ENCODE measurements around the gene FAM83E. TPM values are rescaled to one million over a fixed set of nuclear protein-coding genes. Genes with fewer than 3 reads are reported as not detected.
"Not testable (repeated sequence)": the region's sequence is repeated elsewhere in the genome, so short reads cannot be mapped to it uniquely, and the experiment has no call there.

The FAM83E gene
- not detected for total RNA-seq
- long read RNA-seq = 0 reads

GRCh38 chr19:48614436-48615230 lies at the start of gene FAM83E:
FAM83E (minus strand) TSS chr19:48615076; CDS start chr19:48613372, 1,704 bp downstream.
- intact Hi-C loops (cut with DNase I) = no loop called here
- DNase-seq (ENCODE audit: low spot score) = no peak

- intact Hi-C loops (cut with DNase I) = loop anchor here (5.0 kb wide), 1 partner anchor 118 kb away; no protein-coding TSS in a partner anchor
- no peak for DNase-seq (ENCODE audit: low spot score)
Measured at GRCh38 chr19:48664476-48664875, 49.6 kb upstream of the FAM83E start.

GRCh38 chr19:48663667-48664066 lies 48.8 kb upstream of the FAM83E start:
- intact Hi-C loops (cut with DNase I) = loop anchor here (5.0 kb wide), 1 partner anchor 119 kb away; no protein-coding TSS in a partner anchor
- DNase-seq (ENCODE audit: low spot score) = no peak

- DNase-seq (ENCODE audit: low spot score) = no peak
- intact Hi-C loops (cut with DNase I) = loop anchor here (5.0 kb wide), 1 partner anchor 121 kb away; no protein-coding TSS in a partner anchor
Measured at GRCh38 chr19:48661711-48662090, 46.8 kb upstream of the FAM83E start.

GRCh38 chr19:48660852-48661710 lies 46.2 kb upstream of the FAM83E start:
- intact Hi-C loops (cut with DNase I) = loop anchor here (5.0 kb wide), 1 partner anchor 121 kb away; no protein-coding TSS in a partner anchor
- peak; percentile 91 for DNase-seq (ENCODE audit: low spot score)

GRCh38 chr19:48659768-48660167 lies 44.9 kb upstream of the FAM83E start:
- intact Hi-C loops (cut with DNase I) = loop anchor here (5.0 kb wide), 1 partner anchor 123 kb away; no protein-coding TSS in a partner anchor
- no peak for DNase-seq (ENCODE audit: low spot score)

- no peak for DNase-seq (ENCODE audit: low spot score)
- intact Hi-C loops (cut with DNase I) = no loop called here
Measured at GRCh38 chr19:48658483-48658882, 43.6 kb upstream of the FAM83E start.

GRCh38 chr19:48657828-48658227 lies 43.0 kb upstream of the FAM83E start:
- intact Hi-C loops (cut with DNase I); DNase-seq (ENCODE audit: low spot score): not testable (repeated sequence)

- no peak for DNase-seq (ENCODE audit: low spot score)
- intact Hi-C loops (cut with DNase I) = no loop called here
Measured at GRCh38 chr19:48656840-48657474, 42.1 kb upstream of the FAM83E start.

- intact Hi-C loops (cut with DNase I) = no loop called here
- DNase-seq (ENCODE audit: low spot score) = no peak
Measured at GRCh38 chr19:48654299-48655059, 39.6 kb upstream of the FAM83E start.

GRCh38 chr19:48651683-48652048 lies 36.8 kb upstream of the FAM83E start:
- intact Hi-C loops (cut with DNase I) = no loop called here
- no peak for DNase-seq (ENCODE audit: low spot score)

GRCh38 chr19:48650974-48651682 lies 36.3 kb upstream of the FAM83E start:
- intact Hi-C loops (cut with DNase I) = no loop called here
- DNase-seq (ENCODE audit: low spot score) = no peak

GRCh38 chr19:48648134-48648533 lies 33.3 kb upstream of the FAM83E start:
- no peak for DNase-seq (ENCODE audit: low spot score)
- intact Hi-C loops (cut with DNase I) = loop anchor here (5.0 kb wide), 2 partner anchors 189 to 309 kb away; partner anchors contain the start of gene HSD17B14

- DNase-seq (ENCODE audit: low spot score) = no peak
- intact Hi-C loops (cut with DNase I) = loop anchor here (5.0 kb wide), 2 partner anchors 191 to 311 kb away; partner anchors contain the start of gene HSD17B14
Measured at GRCh38 chr19:48646722-48647216, 31.9 kb upstream of the FAM83E start.

GRCh38 chr19:48646001-48646721 lies 31.3 kb upstream of the FAM83E start, which contains the start of gene CA11:
CA11 (minus strand) TSS chr19:48646187; CDS start chr19:48645632, 555 bp downstream.
- intact Hi-C loops (cut with DNase I) = loop anchor here (5.0 kb wide), 2 partner anchors 191 to 311 kb away; partner anchors contain the start of gene HSD17B14
- peak; percentile 92 for DNase-seq (ENCODE audit: low spot score)

- no peak for DNase-seq (ENCODE audit: low spot score)
- intact Hi-C loops (cut with DNase I) = loop anchor here (5.0 kb wide), 2 partner anchors 192 to 312 kb away; partner anchors contain the start of gene HSD17B14
Measured at GRCh38 chr19:48645620-48646000, 30.7 kb upstream of the FAM83E start.

Data from cardiac septum (tissue), 1 donor.